GM18951 (cell line): ENCODE measurements around the gene ERG.

Experiments
- POLR2A ChIP-seq: IDR thresholded peaks from 4 replicates; pipeline ENCODE4 v1.6.1; 2011; ENCODE audit warnings: mild to moderate bottlenecking; ENCODE audit not compliant: insufficient read length, insufficient read depth; ENCODE audit errors: extremely low read depth
- in situ Hi-C: fragments of 300-500 bp; cut with MboI; formaldehyde crosslinking; loops from one replicate; pipeline ENCODE4 v1.12.0; 2022; ENCODE audit warnings: low sequenced_read_pairs, mixed read lengths, inconsistent platforms; ENCODE audit not compliant: unreplicated experiment

The ERG gene, protein sequence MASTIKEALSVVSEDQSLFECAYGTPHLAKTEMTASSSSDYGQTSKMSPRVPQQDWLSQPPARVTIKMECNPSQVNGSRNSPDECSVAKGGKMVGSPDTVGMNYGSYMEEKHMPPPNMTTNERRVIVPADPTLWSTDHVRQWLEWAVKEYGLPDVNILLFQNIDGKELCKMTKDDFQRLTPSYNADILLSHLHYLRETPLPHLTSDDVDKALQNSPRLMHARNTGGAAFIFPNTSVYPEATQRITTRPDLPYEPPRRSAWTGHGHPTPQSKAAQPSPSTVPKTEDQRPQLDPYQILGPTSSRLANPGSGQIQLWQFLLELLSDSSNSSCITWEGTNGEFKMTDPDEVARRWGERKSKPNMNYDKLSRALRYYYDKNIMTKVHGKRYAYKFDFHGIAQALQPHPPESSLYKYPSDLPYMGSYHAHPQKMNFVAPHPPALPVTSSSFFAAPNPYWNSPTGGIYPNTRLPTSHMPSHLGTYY

DNA sequence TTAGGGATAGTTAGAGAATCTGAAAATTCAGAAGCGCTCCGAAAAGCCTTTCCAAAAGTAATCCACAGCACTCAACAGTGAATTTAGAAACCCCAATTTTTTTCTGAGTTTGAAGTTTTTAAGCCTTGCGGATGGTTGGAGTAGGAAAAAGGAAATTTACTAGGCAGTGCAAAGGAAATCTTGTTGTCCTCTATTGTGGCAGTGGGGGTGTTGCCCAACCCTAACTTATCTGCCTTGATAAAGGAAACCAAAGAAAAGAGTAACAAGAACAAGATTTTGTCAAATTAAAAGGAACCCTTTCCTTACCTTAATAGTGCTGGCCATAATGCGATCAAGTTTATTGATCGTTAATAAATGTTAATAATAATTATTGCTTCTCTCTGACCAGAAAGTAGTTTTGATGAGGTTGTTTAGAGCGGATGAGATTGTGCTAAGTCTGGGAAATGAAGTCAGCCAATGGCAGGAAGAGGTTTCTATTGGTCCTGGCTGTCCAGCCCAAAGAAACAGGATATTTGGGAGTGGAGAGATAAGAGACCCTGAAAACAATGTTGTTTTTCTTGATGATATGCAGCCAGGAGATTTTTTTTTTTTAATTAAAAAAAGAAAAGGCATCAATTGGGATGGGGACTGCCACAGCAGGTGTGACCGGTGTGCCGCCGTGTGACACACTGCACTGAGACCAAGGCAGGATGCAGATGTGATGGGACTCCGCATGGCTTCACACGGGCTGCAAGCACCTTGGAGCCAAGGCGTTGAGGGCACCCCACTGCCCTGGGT lies at the start of gene ERG:
Gene ERG (minus strand): TSS at position 421 of the 777 bp plus-strand sequence. CDS start 97 bp downstream, at position 324.
- no peak for TF ChIP-seq POLR2A
- in situ Hi-C loops: no loop called here

- TF ChIP-seq POLR2A: no peak
- in situ Hi-C loops: no loop called here
Measured at GRCh38 chr21:38544661-38545060, 46.4 kb upstream of the ERG start.

DNA sequence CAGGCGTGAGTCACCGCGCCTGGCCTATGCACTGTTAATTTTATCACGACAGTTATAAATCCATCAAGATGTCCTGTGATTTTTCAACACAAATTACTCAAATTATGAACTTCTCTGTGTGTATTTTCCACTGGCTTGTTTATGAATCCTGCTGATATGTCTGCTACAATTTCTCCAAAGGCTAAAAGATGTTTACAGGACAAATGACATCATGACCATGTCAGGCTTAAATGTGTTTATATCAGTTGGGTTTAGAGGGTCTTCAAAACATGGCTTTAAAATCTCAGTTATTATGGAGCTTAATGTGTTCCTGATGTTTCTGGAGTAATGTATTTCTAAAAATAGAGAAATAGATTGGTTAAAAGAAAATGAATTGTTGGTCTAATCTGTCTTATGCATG lies 44.0 kb upstream of the ERG start:
- in situ Hi-C loops: no loop called here
- no peak for TF ChIP-seq POLR2A

GRCh38 chr21:38538353-38538752 lies 40.1 kb upstream of the ERG start:
- no peak for TF ChIP-seq POLR2A
- in situ Hi-C loops: no loop called here

GRCh38 chr21:38534591-38534990 lies 36.3 kb upstream of the ERG start:
- in situ Hi-C loops: no loop called here
- TF ChIP-seq POLR2A: no peak

DNA sequence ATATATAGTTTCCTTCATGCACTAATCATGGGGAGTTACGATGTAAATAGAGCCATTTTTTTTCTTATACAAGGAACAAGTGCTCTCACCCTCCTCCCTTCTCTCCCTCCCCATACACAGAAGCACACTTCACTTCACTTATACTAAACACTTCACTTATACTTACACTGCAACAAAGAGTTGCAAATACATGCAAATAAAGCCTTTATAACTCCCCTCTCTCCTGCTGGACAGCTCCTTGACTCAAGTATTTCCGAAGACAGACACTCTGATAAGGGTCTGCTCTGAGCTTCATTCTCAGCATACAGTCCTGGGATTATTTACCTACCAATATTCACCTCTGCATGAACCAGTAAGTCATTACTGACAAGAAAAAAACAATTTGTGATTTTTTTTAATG lies 35.6 kb upstream of the ERG start:
- TF ChIP-seq POLR2A: no peak
- in situ Hi-C loops: no loop called here

DNA sequence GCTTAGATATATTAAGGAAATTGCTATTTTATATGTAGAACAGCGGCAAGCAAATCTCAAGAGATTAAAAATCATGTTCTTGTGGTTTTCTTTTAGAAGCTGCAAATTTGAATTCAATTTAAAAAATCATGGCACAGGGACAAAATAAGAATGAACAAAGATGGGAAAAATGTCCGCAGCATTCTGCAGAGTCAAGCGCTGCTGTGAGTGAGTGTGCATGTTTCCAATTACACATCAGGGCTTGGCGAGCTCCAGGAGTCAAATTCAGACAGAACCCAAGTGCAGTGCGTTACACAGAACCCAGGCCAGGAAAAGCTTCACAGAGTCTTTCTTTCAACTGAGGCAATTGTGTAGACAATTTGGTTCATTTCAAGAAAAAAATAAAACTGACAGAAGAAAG lies 33.3 kb upstream of the ERG start:
- TF ChIP-seq POLR2A: no peak
- in situ Hi-C loops: no loop called here

DNA sequence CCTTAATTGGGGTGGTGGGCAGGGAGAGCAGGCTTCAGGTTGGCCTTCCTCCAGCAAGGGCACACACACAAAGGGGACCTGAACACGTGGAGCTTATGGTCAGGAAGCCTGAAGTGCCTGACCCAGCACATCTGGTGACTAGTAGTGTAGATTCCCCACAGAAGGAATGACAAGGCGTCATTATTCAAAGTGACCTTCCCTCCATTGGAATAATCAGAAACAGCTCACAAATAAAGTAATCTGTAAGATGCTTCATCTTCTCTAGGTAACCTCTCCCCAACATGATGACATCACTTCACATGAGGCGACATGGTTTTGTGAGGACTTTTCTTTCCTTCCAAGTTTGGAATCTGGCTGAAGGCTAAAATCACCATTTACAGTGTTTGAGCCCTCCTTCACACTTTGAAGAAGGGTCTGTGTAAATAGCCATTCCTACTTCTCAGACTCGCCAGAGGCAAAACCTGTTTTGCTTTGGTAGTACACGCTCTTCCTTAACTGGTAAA lies 32.8 kb upstream of the ERG start:
- no peak for TF ChIP-seq POLR2A
- in situ Hi-C loops: no loop called here

DNA sequence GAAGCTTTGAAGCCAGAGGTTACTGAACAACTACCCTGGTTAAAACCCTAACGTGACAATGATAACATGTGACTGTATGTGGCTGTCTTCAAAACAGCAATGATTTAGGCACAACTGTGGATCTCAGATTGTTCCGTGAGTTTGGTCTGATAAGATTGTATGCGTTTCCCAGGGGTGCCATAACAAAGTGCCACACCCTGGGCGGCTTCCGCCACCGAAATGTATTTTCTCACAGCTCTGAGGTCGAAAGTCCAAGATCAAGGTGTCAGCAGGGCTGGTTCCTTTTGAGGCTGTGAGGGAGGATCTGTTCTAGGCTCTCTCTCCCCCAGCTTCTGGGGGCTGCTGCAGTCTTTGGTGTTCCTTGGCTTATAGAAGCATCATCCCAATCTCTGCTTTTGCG lies 29.5 kb upstream of the ERG start:
- in situ Hi-C loops: no loop called here
- TF ChIP-seq POLR2A: no peak

GRCh38 chr21:38525454-38525853 lies 27.2 kb upstream of the ERG start:
- no peak for TF ChIP-seq POLR2A
- in situ Hi-C loops: no loop called here

- TF ChIP-seq POLR2A: no peak
- in situ Hi-C loops: no loop called here
Measured at GRCh38 chr21:38524168-38525153, 26.2 kb upstream of the ERG start.

DNA sequence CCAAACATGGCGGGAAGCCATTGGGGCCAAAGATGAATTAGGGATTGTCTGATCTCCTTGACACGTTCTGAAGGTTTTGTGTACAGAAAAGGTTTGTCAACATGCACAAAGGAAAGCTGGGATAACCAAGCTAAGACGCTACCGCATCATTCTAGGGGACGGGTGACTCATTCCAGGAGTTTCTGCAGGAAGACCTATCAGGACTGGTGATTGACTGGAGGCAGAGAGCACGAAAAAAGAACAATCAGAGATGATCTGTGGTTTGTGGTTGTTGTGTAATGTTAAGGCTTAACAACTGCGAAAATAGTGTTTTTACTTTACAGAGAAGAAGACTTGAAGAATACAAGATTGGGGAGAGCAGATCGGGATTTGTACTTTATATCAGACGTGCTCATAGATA lies 22.2 kb upstream of the ERG start:
- no peak for TF ChIP-seq POLR2A
- in situ Hi-C loops: no loop called here
